ENCODE measurements around the gene HSPG2.

GRCh38 chr1:21793104-21793503 is 144.0 kb downstream of the HSPG2 start:
- TF ChIP-seq CREB1 (IDR thresholded peaks at IDR 0.05): no peak
- TF ChIP-seq CHD2 (IDR thresholded peaks at IDR 0.05; ENCODE audit: low read length): no peak
- TF ChIP-seq RNF2 (IDR thresholded peaks at IDR 0.05; ENCODE audit: borderline replicate concordance, low read depth, low read length, missing control alignments, poor library complexity, severe bottlenecking): no peak
- TF ChIP-seq POLR2A (IDR thresholded peaks at IDR 0.05; ENCODE audit: control extremely low read depth in 1 of 2, low read depth in 2 of 2, low read length in 2 of 2): no peak
- TF ChIP-seq EZH2 (IDR thresholded peaks at IDR 0.05; ENCODE audit: low read depth, low read length, severe bottlenecking): no peak
- TF ChIP-seq JUND (IDR thresholded peaks at IDR 0.05; ENCODE audit: low read length): no peak
- TF ChIP-seq KDM1A (IDR thresholded peaks at IDR 0.05; ENCODE audit: borderline replicate concordance, low read length): no peak
- no peak for TF ChIP-seq EP300 (IDR thresholded peaks at IDR 0.05; ENCODE audit: borderline replicate concordance in 1 of 2, low read depth in 2 of 2, low read length in 2 of 2)
- no peak for TF ChIP-seq CTCF (IDR thresholded peaks at IDR 0.05; ENCODE audit: control extremely low read depth in 1 of 3, insufficient read depth in 1 of 3, low read depth in 1 of 3, low read length in 3 of 3)
